VCaP (cell line): ENCODE measurements around the gene NR3C1.
"Not testable (repeated sequence)": the region's sequence is repeated elsewhere in the genome, so short reads cannot be mapped to it uniquely, and the experiment has no call there.

Source experiments
- H3K27ac ChIP-seq: fragments of 450-650 bp; 2 replicates; pipeline ENCODE4 v1.5.1; 2017
- CTCF ChIP-seq: fragments of 450-650 bp; conservative IDR thresholded peaks from 2 replicates; pipeline ENCODE4 v1.5.1; 2017; ENCODE audit warnings: mild to moderate bottlenecking, moderate library complexity

NR3C1 gene

GRCh38 chr5:143338658-143339366 lies 64.7 kb downstream of the NR3C1 start:
- TF ChIP-seq CTCF: no peak
- no peak overlapping the region for H3K27ac ChIP-seq

- no peak overlapping the region for H3K27ac ChIP-seq
- no peak for TF ChIP-seq CTCF
Measured at GRCh38 chr5:143337946-143338345, 65.5 kb downstream of the NR3C1 start.

- no peak for TF ChIP-seq CTCF
- H3K27ac ChIP-seq: no peak overlapping the region
Measured at GRCh38 chr5:143336485-143336884, 67.0 kb downstream of the NR3C1 start.

- H3K27ac ChIP-seq: no peak overlapping the region
- TF ChIP-seq CTCF: no peak
Measured at GRCh38 chr5:143334903-143335302, 68.6 kb downstream of the NR3C1 start.

GRCh38 chr5:143334380-143334779 lies 69.1 kb downstream of the NR3C1 start:
- not testable (repeated sequence) for H3K27ac ChIP-seq

GRCh38 chr5:143331956-143332355 lies 71.5 kb downstream of the NR3C1 start:
- H3K27ac ChIP-seq: no peak overlapping the region
- TF ChIP-seq CTCF: no peak

- no peak for TF ChIP-seq CTCF
- H3K27ac ChIP-seq: no peak overlapping the region
Measured at GRCh38 chr5:143329843-143330242, 73.6 kb downstream of the NR3C1 start.

- H3K27ac ChIP-seq: no peak overlapping the region
- no peak for TF ChIP-seq CTCF
Measured at GRCh38 chr5:143328589-143329220, 74.8 kb downstream of the NR3C1 start.

GRCh38 chr5:143325086-143325485 lies 78.4 kb downstream of the NR3C1 start:
- not testable (repeated sequence) for H3K27ac ChIP-seq

- not testable (repeated sequence) for H3K27ac ChIP-seq
Measured at GRCh38 chr5:143322931-143323630, 80.4 kb downstream of the NR3C1 start.
